K562 (cell line): Measurements from ENCODE around the gene PMPCB. TPM values are rescaled to one million over a fixed set of nuclear protein-coding genes. Genes with fewer than 3 reads are reported as not detected.
A peak's percentile ranks its signal among the peaks of the same experiment; 100 is the strongest.

Experiments used
- BRD4 ChIP-seq: fragments of 200-600 bp; sonication (generic); IDR thresholded peaks from 2 replicates; pipeline ENCODE4 v1.6.1; 2017; ENCODE audit warnings: inconsistent platforms
- CAMTA2 ChIP-seq: fragments of 250-450 bp; sonication (Bioruptor Pico); conservative IDR thresholded peaks from 2 replicates; pipeline ENCODE4 v1.5.1; 2022
- ELF1 ChIP-seq: fragments of 200-800 bp; sonication (Bioruptor generic); IDR thresholded peaks from 2 replicates; pipeline ENCODE4 v1.6.1; 2016; ENCODE audit warnings: missing genetic modification characterization, missing compliant biosample characterization
- FUS ChIP-seq: fragments of 200-400 bp; formaldehyde crosslinking; optimal IDR thresholded peaks from 2 replicates; pipeline ENCODE3; 2017; ENCODE audit warnings: low read depth, low read length
- ILF3 ChIP-seq: fragments of 450-650 bp; IDR thresholded peaks from 2 replicates; pipeline ENCODE4 v1.6.1; 2018; ENCODE audit warnings: antibody characterized with exemption, mild to moderate bottlenecking, moderate library complexity, borderline replicate concordance
- KLF6 ChIP-seq: fragments of 250-450 bp; sonication (Bioruptor Pico); IDR thresholded peaks from 2 replicates; pipeline ENCODE4 v1.4.0; 2020; ENCODE audit warnings: mild to moderate bottlenecking, moderate library complexity, borderline replicate concordance
- MYC ChIP-seq, 2 experiments: fragments of 250-450 bp in 1 of 2; sonication (Bioruptor Pico) in 1 of 2; IDR thresholded peaks; 2 replicates each; pipeline versions ENCODE4 v1.5.1 to v1.6.1; 2012 to 2021; ENCODE audit warnings: low read depth in 2 of 2, borderline replicate concordance in 1 of 2, improper control_type of control experiment in 1 of 2, low read length in 1 of 2, mild to moderate bottlenecking in 1 of 2, moderate library complexity in 1 of 2
- NFYB ChIP-seq: IDR thresholded peaks from 2 replicates; pipeline ENCODE4 v1.6.1; 2011; ENCODE audit warnings: mild to moderate bottlenecking, moderate library complexity; ENCODE audit not compliant: insufficient read length; ENCODE audit errors: extremely low read depth
- NR1H2 ChIP-seq: sonication (generic); formaldehyde crosslinking; IDR thresholded peaks from 2 replicates; pipeline ENCODE4 v1.4.0; 2020; ENCODE audit warnings: mild to moderate bottlenecking, missing genetic modification reagents
- NRF1 ChIP-seq, 2 experiments: fragments of 450-650 bp; IDR thresholded peaks in 1 of 2; conservative IDR thresholded peaks in 1 of 2; 2 replicates each; pipeline ENCODE4 v1.6.1; 2014; ENCODE audit warnings: mild to moderate bottlenecking in 2 of 2
- PHTF2 ChIP-seq: fragments of 250-450 bp; sonication (Bioruptor Pico); IDR thresholded peaks from 2 replicates; pipeline ENCODE4 v1.5.0; 2021; ENCODE audit warnings: mild to moderate bottlenecking
- POLR3G ChIP-seq: IDR thresholded peaks from 2 replicates; pipeline ENCODE4 v1.6.1; 2011; ENCODE audit not compliant: insufficient read length, insufficient replicate concordance; ENCODE audit errors: extremely low read depth
- RBM14 ChIP-seq: fragments of 200-400 bp; formaldehyde crosslinking; IDR thresholded peaks from 2 replicates; pipeline ENCODE4 v1.6.1; 2018; ENCODE audit warnings: low read depth, mild to moderate bottlenecking, low read length, moderate library complexity, borderline replicate concordance; ENCODE audit not compliant: insufficient read depth
- SMARCC2 ChIP-seq: fragments of 450-650 bp; IDR thresholded peaks from 2 replicates; pipeline ENCODE4 v1.6.1; 2017; ENCODE audit warnings: antibody characterized with exemption, moderate library complexity, mild to moderate bottlenecking, low read depth
- SP1 ChIP-seq: sonication (generic); formaldehyde crosslinking; IDR thresholded peaks from 2 replicates; pipeline ENCODE4 v1.8.1; 2022; ENCODE audit warnings: mild to moderate bottlenecking, missing genetic modification reagents
- WHSC1 ChIP-seq: IDR thresholded peaks from one replicate; pipeline ENCODE4 v1.6.1; 2012; ENCODE audit warnings: low read length, control low read depth, inconsistent platforms
- ZNF124 ChIP-seq: sonication (generic); formaldehyde crosslinking; IDR thresholded peaks from 2 replicates; pipeline ENCODE4 v1.8.1; 2022; ENCODE audit warnings: missing genetic modification reagents
- ZNF23 ChIP-seq: fragments of 250-450 bp; sonication (Bioruptor Pico); IDR thresholded peaks from 2 replicates; pipeline ENCODE4 v1.4.0; 2020; ENCODE audit warnings: mild to moderate bottlenecking
- ZNF79 ChIP-seq: fragments of 250-450 bp; sonication (Bioruptor Pico); IDR thresholded peaks from 2 replicates; pipeline ENCODE4 v1.4.0; 2020; ENCODE audit warnings: low read depth, mild to moderate bottlenecking, moderate library complexity
- polyA plus RNA-seq, 8 experiments: library from polyadenylated mRNA; depleted of rRNA in 4 of 8; stranded (reverse) in 5 of 8; unstranded in 3 of 8; fragments of >200 nt; fragmentation: Nextera tagmentation in 2 of 8; fragmentation: Illumina TruSeq in 1 of 8; extraction: Ambion mirVana in 2 of 8; extraction: Trizol in 1 of 8; gene quantifications; 2 replicates each; pipeline versions ENCODE4 v1.2.1 to v1.2.3, GENCODE V29; 2011 to 2014; ENCODE audit warnings: inconsistent platforms in 1 of 8, missing spikeins in 1 of 8
- total RNA-seq, 7 experiments: library from RNA; depleted of rRNA in 6 of 7; stranded (reverse); fragments of >200 nt in 6 of 7; fragmentation: Illumina TruSeq in 2 of 7; extraction: Trizol in 2 of 7; gene quantifications; 2 replicates each; pipeline versions ENCODE4 v1.2.1 to v1.2.3, GENCODE V29; 2011 to 2021; ENCODE audit warnings: low replicate concordance in 1 of 7
- TF ChIP-seq, protein P1 (sequence below): sonication (generic); formaldehyde crosslinking; IDR thresholded peaks from 2 replicates; pipeline ENCODE4 v1.8.0; 2022; ENCODE audit warnings: missing genetic modification reagents, mild to moderate bottlenecking, borderline replicate concordance
- TF ChIP-seq, protein P2 (sequence below): fragments of 200-400 bp; formaldehyde crosslinking; IDR thresholded peaks from 2 replicates; pipeline ENCODE4 v1.6.1; 2017; ENCODE audit warnings: mild to moderate bottlenecking, low read depth, low read length, moderate library complexity
- TF ChIP-seq, protein P3 (sequence below): fragments of 450-650 bp; formaldehyde crosslinking; IDR thresholded peaks from 2 replicates; pipeline ENCODE4 v1.4.0; 2020; ENCODE audit warnings: mild to moderate bottlenecking, moderate library complexity
- TF ChIP-seq, protein P4 (sequence below): IDR thresholded peaks from 3 replicates; pipeline ENCODE4 v1.6.1; 2011; ENCODE audit warnings: borderline replicate concordance, mild to moderate bottlenecking; ENCODE audit not compliant: insufficient read length, insufficient read depth

The PMPCB gene
- total and polyA plus RNA-seq, 9 of the 15 experiments (the other 6 are each of a cell fraction or from before 2014, with no cell fraction given), result 61.2 to 209 (median 105) TPM

DNA sequence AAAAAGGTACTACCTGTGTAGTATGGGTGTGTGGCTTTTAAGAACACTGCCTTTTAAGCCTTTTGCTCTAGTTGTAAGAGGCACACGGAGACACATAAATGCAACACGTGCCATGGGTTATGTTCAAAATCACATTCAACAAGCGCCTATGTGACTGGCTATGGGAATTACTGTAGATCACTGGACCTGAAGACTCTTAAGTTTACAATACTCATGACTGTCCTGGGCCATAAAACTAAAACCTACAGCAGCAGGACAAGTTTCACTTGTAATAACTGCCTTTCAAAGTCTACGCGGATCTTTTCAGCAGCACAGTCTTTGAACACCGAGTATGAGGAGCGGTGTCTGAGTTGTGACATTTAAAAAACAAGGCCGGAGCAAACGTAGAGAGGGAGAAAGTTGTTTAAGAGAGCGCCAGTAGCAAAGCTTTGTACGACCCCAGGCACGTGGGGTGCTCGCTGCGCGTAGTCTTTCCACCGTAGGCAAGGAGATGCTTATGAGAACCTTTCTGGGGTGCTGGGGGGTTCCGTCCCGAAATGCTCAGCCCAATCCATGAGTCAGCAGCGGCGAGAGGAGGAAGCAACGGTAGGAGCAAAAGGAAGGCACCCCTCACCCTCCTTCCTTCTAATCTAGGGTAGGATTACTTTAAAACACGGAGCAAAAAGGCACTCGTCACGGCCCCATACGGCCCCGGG is 46.7 kb downstream of the PMPCB start (continued):
- TF ChIP-seq SP1 (CRISPR knock-in tag) (no peak; the same call in 1 of the 2 replicates), MYC (IDR thresholded peaks at IDR 0.05; ENCODE audit: low read depth, low read length) (peak; percentile 58), MYC (CRISPR knock-in tag; IDR thresholded peaks at IDR 0.05; ENCODE audit: borderline replicate concordance, low read depth) (no peak), BRD4 (no peak), RBM14 (no peak), NRF1 (conservative IDR thresholded peaks at IDR 0.05 in 1 of 2, IDR thresholded peaks at IDR 0.05 in 1 of 2) (no peak), FUS (no peak), WHSC1 (no peak), ZNF124 (CRISPR knock-in tag) (no peak), CAMTA2 (no peak), ELF1 (no peak), ZNF79 (CRISPR knock-in tag) (no peak), NR1H2 (CRISPR knock-in tag) (no peak), SMARCC2 (no peak), NFYB (no peak), POLR3G (no peak), KLF6 (no peak), PHTF2 (CRISPR knock-in tag) (no peak), ILF3 (no peak), ZNF23 (CRISPR knock-in tag) (no peak)
- TF ChIP-seq, protein P1, sequence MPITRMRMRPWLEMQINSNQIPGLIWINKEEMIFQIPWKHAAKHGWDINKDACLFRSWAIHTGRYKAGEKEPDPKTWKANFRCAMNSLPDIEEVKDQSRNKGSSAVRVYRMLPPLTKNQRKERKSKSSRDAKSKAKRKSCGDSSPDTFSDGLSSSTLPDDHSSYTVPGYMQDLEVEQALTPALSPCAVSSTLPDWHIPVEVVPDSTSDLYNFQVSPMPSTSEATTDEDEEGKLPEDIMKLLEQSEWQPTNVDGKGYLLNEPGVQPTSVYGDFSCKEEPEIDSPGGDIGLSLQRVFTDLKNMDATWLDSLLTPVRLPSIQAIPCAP, result 0 out of 2 replicates have a peak, but pooled peaks have one; percentile 26
- TF ChIP-seq, protein P2, sequence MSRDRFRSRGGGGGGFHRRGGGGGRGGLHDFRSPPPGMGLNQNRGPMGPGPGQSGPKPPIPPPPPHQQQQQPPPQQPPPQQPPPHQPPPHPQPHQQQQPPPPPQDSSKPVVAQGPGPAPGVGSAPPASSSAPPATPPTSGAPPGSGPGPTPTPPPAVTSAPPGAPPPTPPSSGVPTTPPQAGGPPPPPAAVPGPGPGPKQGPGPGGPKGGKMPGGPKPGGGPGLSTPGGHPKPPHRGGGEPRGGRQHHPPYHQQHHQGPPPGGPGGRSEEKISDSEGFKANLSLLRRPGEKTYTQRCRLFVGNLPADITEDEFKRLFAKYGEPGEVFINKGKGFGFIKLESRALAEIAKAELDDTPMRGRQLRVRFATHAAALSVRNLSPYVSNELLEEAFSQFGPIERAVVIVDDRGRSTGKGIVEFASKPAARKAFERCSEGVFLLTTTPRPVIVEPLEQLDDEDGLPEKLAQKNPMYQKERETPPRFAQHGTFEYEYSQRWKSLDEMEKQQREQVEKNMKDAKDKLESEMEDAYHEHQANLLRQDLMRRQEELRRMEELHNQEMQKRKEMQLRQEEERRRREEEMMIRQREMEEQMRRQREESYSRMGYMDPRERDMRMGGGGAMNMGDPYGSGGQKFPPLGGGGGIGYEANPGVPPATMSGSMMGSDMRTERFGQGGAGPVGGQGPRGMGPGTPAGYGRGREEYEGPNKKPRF, result no peak
- TF ChIP-seq, protein P3, sequence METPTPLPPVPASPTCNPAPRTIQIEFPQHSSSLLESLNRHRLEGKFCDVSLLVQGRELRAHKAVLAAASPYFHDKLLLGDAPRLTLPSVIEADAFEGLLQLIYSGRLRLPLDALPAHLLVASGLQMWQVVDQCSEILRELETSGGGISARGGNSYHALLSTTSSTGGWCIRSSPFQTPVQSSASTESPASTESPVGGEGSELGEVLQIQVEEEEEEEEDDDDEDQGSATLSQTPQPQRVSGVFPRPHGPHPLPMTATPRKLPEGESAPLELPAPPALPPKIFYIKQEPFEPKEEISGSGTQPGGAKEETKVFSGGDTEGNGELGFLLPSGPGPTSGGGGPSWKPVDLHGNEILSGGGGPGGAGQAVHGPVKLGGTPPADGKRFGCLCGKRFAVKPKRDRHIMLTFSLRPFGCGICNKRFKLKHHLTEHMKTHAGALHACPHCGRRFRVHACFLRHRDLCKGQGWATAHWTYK, result no peak
- TF ChIP-seq, protein P4, sequence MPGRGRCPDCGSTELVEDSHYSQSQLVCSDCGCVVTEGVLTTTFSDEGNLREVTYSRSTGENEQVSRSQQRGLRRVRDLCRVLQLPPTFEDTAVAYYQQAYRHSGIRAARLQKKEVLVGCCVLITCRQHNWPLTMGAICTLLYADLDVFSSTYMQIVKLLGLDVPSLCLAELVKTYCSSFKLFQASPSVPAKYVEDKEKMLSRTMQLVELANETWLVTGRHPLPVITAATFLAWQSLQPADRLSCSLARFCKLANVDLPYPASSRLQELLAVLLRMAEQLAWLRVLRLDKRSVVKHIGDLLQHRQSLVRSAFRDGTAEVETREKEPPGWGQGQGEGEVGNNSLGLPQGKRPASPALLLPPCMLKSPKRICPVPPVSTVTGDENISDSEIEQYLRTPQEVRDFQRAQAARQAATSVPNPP, result no peak
